GM23248 (cell line): ENCODE measurements around the gene GTF2B. TPM values are rescaled to one million over a fixed set of nuclear protein-coding genes. Genes with fewer than 3 reads are reported as not detected.

Source experiments
- DNase-seq: peaks from one replicate; pipeline ENCODE4 v3.0.0-alpha.2; 2015
- H2AFZ ChIP-seq: fragments of 200-600 bp; sonication (generic); 2 replicates; pipeline ENCODE4 v1.6.1; 2016; ENCODE audit warnings: antibody characterized with exemption
- H3F3A ChIP-seq: fragments of 200-600 bp; sonication (generic); 2 replicates; pipeline ENCODE4 v1.6.1; 2016; ENCODE audit warnings: mild to moderate bottlenecking, antibody characterized with exemption, mixed run types; ENCODE audit not compliant: insufficient read depth
- H3K27ac ChIP-seq: fragments of 200-600 bp; sonication (generic); 2 replicates; pipeline ENCODE4 v1.5.1; 2016; ENCODE audit warnings: mild to moderate bottlenecking
- H3K27me3 ChIP-seq: fragments of 200-600 bp; sonication (generic); replicated peaks from 2 replicates; pipeline ENCODE4 v1.6.1; 2016; ENCODE audit warnings: mild to moderate bottlenecking; ENCODE audit not compliant: insufficient read depth
- H3K36me3 ChIP-seq: fragments of 200-600 bp; sonication (generic); 2 replicates; pipeline ENCODE4 v1.6.1; 2016; ENCODE audit warnings: low read depth, mild to moderate bottlenecking
- H3K4me1 ChIP-seq: fragments of 200-600 bp; sonication (generic); 2 replicates; pipeline ENCODE4 v1.6.1; 2016; ENCODE audit warnings: mild to moderate bottlenecking; ENCODE audit not compliant: insufficient read depth
- H3K4me2 ChIP-seq: fragments of 200-600 bp; sonication (generic); one replicate; pipeline ENCODE4 v1.6.1; 2016; ENCODE audit warnings: mild to moderate bottlenecking; ENCODE audit not compliant: unreplicated experiment
- H3K4me3 ChIP-seq: fragments of 200-600 bp; sonication (generic); 2 replicates; pipeline ENCODE4 v1.5.1; 2016; ENCODE audit warnings: mild to moderate bottlenecking
- H3K79me2 ChIP-seq: fragments of 200-600 bp; sonication (generic); 2 replicates; pipeline ENCODE4 v1.6.1; 2016; ENCODE audit warnings: mild to moderate bottlenecking; ENCODE audit not compliant: insufficient read depth
- H3K9ac ChIP-seq: fragments of 200-600 bp; sonication (generic); 2 replicates; pipeline ENCODE4 v1.6.1; 2016; ENCODE audit warnings: mild to moderate bottlenecking
- H3K9me2 ChIP-seq: fragments of 200-600 bp; sonication (generic); 2 replicates; pipeline ENCODE4 v1.6.1; 2016; ENCODE audit warnings: mixed run types, mild to moderate bottlenecking, moderate library complexity; ENCODE audit not compliant: insufficient read depth
- H3K9me3 ChIP-seq: fragments of 200-600 bp; sonication (generic); one replicate; pipeline ENCODE4 v1.6.1; 2017; ENCODE audit warnings: low read depth
- H4K20me1 ChIP-seq: fragments of 200-600 bp; sonication (generic); 2 replicates; pipeline ENCODE4 v1.6.0; 2016; ENCODE audit not compliant: insufficient read depth
- EZH2 ChIP-seq: fragments of 200-600 bp; sonication (generic); IDR thresholded peaks from 2 replicates; pipeline ENCODE4 v1.6.1; 2018; ENCODE audit warnings: antibody characterized with exemption, mild to moderate bottlenecking; ENCODE audit not compliant: insufficient read depth, poor library complexity, severe bottlenecking
- EZH2phosphoT487 ChIP-seq: fragments of 200-600 bp; sonication (generic); IDR thresholded peaks from 2 replicates; pipeline ENCODE4 v1.6.1; 2018; ENCODE audit warnings: antibody characterized with exemption, moderate library complexity, mild to moderate bottlenecking, low read depth; ENCODE audit not compliant: insufficient read depth
- WGBS, 2 experiments: methylation state at CpG; one replicate each; pipeline ENCODE4 v1.1.6; 2015 to 2017; ENCODE audit warnings: low lambda C conversion rate in 2 of 2, low coverage in 1 of 2; ENCODE audit errors: missing lambda C conversion rate in 2 of 2; 5-methylcytosine and 5-hydroxymethylcytosine counted together
- in situ Hi-C: fragments of 300-500 bp; cut with MboI; formaldehyde crosslinking; loops from 2 replicates; pipeline ENCODE4 v1.15.0; 2020
- polyA plus RNA-seq: library from polyadenylated mRNA; unstranded; fragments of >200 nt; fragmentation: Nextera tagmentation; extraction: Ambion mirVana; gene quantifications from 2 replicates; pipeline ENCODE4 v1.2.1, GENCODE V29; 2016
- total RNA-seq: library from RNA; depleted of rRNA; stranded (reverse); fragments of >200 nt; shearing (Covaris generic); gene quantifications from 2 replicates; pipeline ENCODE4 v1.2.3, GENCODE V29; 2014

The GTF2B gene
- total and polyA plus RNA-seq, 2 experiments from 2014 or later = 28.9 to 35.2 TPM

DNA sequence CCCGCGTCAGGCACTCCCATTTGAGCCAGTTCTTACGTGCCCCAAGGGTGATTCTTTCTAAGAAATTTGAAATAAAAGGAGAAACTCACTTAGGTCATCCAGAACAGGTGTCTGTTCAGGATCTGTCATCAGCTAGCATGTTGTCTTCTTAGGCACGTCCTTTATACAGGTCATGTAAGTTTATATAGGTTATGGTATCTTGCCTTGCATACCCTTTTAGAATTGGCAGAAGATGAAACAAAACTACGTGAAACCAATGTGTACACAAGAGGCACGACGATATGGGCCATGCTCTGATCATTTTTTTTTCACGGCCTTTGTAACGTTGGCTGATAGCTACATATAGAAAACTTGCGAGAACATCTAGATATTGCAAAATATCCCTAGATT is 579 bp upstream of the GTF2B start:
- Histone ChIP-seq H4K20me1 (no peaks in the 10 kb centered on the region), H3K4me1 (peaks cover 27% of the 10 kb centered on the region), H3K27me3 (no peaks in the 10 kb centered on the region), H3K27ac (peak overlapping the region; percentile 79), H3F3A (no peaks in the 10 kb centered on the region), H3K79me2 (peaks cover 44% of the 10 kb centered on the region), H3K36me3 (0 out of 2 replicates have a peak, but pooled peaks cover 6% of the 10 kb centered on the region), H3K9me2 (no peaks in the 10 kb centered on the region), H2AFZ (peak overlapping the region; percentile 86), H3K9me3 (no peaks in the 10 kb centered on the region), H3K4me2 (peak overlapping the region; percentile 70), H3K4me3 (peak overlapping the region; percentile 98), H3K9ac (peak overlapping the region; percentile 93)
- 13 to 15% methylated on average over 10 of the region's 10 CpGs for WGBS, 2 experiments
- DNase-seq = no peak
- TF ChIP-seq EZH2phosphoT487 = no peak
- no peak for TF ChIP-seq EZH2
- in situ Hi-C loops = no loop called here

GRCh38 chr1:88890791-88891317 is 513 bp downstream of the GTF2B start:
- Histone ChIP-seq H3K9ac (peak overlapping the region; percentile 93), H3K36me3 (peaks cover 15% of the 10 kb centered on the region), H3K27me3 (no peaks in the 10 kb centered on the region), H3K9me3 (no peaks in the 10 kb centered on the region), H3F3A (no peaks in the 10 kb centered on the region), H3K4me2 (peak overlapping the region; percentile 89), H4K20me1 (no peaks in the 10 kb centered on the region), H3K4me3 (peak overlapping the region; percentile 98), H3K4me1 (peaks cover 27% of the 10 kb centered on the region), H2AFZ (peak overlapping the region; percentile 86), H3K27ac (peak overlapping the region; percentile 79), H3K79me2 (peaks cover 55% of the 10 kb centered on the region), H3K9me2 (no peaks in the 10 kb centered on the region)
- TF ChIP-seq EZH2 (no peak), EZH2phosphoT487 (no peak)
- DNase-seq = peak; percentile 73
- 2 to 3% methylated on average over 12 to 17 of the region's 18 CpGs for WGBS, 2 experiments
- in situ Hi-C loops = no loop called here

- TF ChIP-seq EZH2 (no peak), EZH2phosphoT487 (no peak)
- Histone ChIP-seq H3F3A (0 out of 2 replicates have a peak, but pooled peaks cover under 1% of the 10 kb centered on the region), H3K79me2 (peaks cover 62% of the 10 kb centered on the region), H3K9me3 (no peaks in the 10 kb centered on the region), H3K27me3 (no peaks in the 10 kb centered on the region), H2AFZ (peak overlapping the region; percentile 86), H3K4me1 (peaks cover 27% of the 10 kb centered on the region), H3K9ac (peak overlapping the region; percentile 93), H3K9me2 (no peaks in the 10 kb centered on the region), H3K27ac (peak overlapping the region; percentile 79; the same call in 1 of the 2 replicates), H3K4me3 (peak overlapping the region; percentile 98), H3K36me3 (peaks cover 21% of the 10 kb centered on the region), H4K20me1 (no peaks in the 10 kb centered on the region), H3K4me2 (peak overlapping the region; percentile 89)
- DNase-seq = peak; percentile 13
- 22 to 27% methylated on average over 2 of the region's 2 CpGs for WGBS, 2 experiments
- in situ Hi-C loops = no loop called here
Measured at GRCh38 chr1:88890131-88890530, 1.2 kb downstream of the GTF2B start.

DNA sequence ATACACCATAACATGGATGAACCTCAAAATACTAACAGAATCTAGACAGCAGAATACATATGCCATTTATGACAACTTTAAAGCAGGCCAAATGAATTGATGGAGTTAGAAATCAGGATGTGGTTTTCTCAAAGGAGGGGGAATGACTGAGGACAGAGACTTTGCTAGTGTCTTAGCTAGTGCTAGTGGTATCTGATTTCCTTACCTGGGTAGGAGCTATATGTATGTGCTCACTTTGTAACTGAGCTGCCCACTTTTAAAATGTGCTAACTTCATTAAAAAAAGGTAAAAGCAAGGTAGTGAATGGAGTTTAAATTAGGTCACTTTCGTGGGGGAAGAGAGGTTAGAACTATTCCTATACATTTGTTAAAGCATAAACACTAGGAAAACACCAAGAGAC is 2.6 kb downstream of the GTF2B start:
- Histone ChIP-seq H3K4me1 (peaks cover 31% of the 10 kb centered on the region), H3K9me3 (no peaks in the 10 kb centered on the region), H3K27ac (no peak overlapping the region), H3K36me3 (peaks cover 31% of the 10 kb centered on the region), H3F3A (peaks cover 14% of the 10 kb centered on the region), H2AFZ (no peak overlapping the region), H3K79me2 (peaks cover 73% of the 10 kb centered on the region), H3K4me3 (no peak overlapping the region), H3K4me2 (peak overlapping the region; percentile 17), H4K20me1 (no peaks in the 10 kb centered on the region), H3K27me3 (no peaks in the 10 kb centered on the region), H3K9ac (0 out of 2 replicates have a peak overlapping the region, but pooled peaks have one; percentile 4), H3K9me2 (no peaks in the 10 kb centered on the region)
- TF ChIP-seq EZH2phosphoT487 = no peak
- TF ChIP-seq EZH2 = no peak
- no peak for DNase-seq
- in situ Hi-C loops = no loop called here
- WGBS, 2 experiments = 53 to 68% methylated on average over 1 of the region's 1 CpG
